NCI-H748 (cell line): ENCODE data around the gene CAB39.
A peak's percentile ranks its signal among the peaks of the same experiment; 100 is the strongest.

Experiments
- DNase-seq: peaks from one replicate; lab custom pipeline; 2025; ENCODE audit not compliant: unreplicated experiment; lab: John Stamatoyannopoulos, UW

The CAB39 gene

DNA sequence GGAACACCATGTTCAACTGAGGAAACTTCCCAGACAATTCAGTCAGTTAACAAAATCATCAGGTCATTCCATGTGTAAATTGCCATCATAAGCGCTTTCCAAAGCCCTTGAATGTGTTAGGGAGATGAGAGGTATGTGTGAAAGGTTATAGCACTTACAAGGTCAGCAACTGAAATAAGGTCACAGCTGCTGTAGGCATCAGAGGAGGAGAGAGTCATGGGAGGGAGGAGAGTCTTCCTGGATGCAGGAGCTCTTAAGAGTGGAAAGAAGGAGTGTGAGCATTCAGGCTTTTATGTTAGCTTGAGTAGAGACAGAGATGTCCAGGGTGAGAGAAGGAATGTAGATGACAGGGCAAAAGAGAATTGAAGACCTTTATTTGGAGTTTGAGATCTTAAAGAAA is 67.0 kb downstream of the CAB39 start:
- DNase-seq = no peak

DNA sequence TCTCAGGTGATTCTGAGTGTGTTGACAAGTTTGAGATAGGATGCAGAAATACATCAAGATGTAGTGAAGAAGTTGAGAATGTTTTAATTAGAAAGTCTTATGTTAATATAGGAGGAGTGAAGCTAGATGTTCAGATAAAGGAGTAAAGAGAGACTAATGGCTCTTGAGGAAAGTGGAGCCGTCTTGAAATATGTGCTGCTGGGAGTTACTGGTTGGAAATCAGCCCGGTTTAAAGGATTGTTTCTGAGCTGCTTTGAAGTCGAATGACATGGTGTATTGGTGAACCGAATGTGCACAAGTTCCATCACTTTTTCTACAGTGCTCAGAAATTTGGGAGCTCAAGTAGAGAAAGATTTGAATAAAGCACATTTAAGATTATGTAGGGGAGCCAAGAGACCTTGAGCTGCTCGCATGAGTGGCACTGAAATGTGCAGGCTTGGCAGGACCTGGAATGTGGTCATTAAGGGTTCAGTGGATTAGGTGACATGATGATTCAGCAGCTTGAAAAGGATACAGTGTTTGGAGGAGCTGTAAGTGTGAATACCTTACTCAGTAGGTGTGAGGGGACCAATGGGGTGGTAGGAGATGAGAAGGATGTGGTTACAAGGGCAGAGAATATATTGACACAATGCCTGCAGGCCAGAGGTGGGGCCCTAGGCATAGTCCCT is 68.6 kb downstream of the CAB39 start:
- no peak for DNase-seq

DNA sequence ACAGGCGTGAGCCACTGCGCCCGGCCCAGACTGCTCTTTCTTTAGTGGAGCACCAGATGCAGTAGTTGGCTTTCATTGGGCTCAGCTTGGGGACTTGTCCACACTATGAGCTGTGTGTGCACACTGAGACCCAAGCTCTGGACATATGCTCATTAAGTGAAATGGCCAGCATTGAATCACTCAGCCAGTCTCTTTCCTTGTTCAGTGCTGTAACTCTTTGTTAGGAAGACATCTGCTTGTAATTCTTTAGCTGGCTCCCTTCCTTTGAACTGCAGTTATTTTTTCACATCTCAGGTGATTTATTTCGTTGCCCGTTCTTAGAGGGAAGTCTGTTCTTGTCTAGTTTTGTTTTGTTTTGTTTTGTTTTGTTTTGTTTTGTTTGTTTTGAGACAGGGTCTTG is 70.5 kb downstream of the CAB39 start:
- no peak for DNase-seq

DNA sequence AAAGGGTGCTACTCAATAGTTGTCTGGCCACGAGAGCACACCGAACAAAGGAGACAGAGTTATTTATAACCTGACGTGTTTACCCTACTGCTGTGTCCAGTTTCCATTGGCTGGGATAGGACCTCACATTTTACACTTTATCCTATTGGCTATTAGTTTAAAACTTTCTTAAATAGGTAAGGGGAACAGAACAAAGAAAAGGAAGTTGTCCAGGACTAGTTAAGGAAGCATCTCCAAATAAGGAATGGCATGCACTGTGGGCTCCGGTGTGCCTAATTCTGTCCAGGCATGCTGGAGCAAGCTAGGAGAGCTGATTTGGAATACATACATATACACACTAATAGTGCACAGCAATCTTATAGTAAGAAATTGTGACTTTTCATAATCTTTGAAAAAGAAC is 72.2 kb downstream of the CAB39 start:
- DNase-seq = no peak

DNA sequence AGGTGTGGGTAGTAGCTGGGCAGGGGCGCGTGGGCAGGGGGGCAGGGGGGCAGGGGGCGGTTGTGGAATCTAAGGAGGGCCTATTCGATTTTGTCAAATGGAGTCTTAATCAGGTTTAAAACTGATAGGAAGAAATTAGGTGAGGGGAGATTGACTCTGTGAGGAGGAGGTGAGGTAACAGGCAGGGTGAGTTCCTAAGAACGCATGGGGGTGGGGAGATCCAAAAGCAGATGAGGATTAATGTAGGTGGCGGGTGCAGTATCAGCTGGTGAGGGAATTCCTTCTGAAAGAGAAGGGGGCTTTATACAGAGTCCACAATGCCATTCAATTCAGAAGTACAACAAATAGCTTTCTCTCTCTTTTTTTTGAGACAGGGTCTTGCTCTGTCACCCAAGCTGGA is 72.7 kb downstream of the CAB39 start:
- no peak for DNase-seq

DNA sequence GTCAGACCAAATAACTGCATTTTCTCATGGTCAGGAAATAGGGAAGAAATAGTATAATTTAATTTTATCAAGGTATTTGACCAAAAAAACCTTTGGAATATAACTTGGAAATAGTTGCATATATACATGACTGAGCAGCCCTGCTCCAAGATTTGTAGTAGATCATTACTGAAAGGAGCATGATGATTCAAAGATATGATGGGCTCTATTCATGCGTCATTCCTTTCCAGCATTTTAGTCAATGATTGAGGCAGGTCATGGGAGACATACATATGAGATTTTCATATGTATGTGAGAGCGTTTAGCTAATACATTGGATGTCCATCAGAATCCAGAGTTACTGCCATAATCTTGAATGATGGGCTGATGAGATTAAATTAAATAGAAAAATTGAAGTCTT is 74.5 kb downstream of the CAB39 start:
- DNase-seq = no peak

DNA sequence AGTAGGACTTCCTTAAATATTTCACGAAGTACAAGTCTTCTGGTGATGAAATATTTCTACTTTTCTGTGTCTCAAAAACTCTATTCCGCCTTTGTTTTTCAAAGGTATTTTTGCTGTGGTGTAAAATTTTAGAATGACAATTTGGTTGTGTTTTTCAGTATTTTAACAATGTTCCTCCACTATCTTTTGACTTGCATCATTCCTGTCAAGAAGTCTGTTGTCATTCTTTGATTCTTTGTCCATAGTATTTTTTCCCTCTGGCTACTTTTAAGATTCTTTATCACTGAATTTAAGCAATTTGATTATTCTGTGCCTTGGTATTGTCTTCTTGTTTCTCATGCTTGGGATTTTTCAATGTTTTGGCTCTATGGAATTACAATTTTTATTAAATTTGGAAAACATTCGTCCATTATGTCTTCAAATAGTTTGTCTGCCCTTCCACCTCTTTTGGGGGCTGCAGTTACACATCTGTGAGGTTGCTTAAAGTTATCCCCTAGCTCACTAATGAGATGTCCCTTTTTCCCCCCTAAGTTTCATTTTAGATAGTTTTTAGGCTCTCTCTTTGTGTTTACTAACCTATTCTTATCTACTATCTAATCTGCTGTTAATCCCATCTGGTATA is 76.0 kb downstream of the CAB39 start:
- no peak for DNase-seq

DNA sequence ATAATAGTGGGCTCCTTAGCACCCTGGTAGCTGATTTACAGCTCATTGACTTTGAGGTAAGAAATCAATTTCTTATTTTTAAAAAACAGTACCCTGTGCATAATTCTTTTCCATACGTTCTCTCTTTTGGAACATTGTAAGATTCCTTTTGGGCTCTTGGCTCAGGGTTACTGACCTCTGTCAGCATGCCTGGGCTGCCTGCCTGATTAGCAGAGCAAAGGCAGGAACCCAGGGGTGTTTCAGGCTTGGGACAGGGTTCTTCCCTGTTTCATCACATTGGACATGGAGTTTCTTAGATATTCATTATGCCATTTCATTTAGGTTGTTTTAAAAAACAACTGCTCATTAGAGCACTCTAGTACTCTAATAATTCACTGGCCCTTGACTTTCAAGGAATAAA is 78.3 kb downstream of the CAB39 start:
- DNase-seq = no peak

DNA sequence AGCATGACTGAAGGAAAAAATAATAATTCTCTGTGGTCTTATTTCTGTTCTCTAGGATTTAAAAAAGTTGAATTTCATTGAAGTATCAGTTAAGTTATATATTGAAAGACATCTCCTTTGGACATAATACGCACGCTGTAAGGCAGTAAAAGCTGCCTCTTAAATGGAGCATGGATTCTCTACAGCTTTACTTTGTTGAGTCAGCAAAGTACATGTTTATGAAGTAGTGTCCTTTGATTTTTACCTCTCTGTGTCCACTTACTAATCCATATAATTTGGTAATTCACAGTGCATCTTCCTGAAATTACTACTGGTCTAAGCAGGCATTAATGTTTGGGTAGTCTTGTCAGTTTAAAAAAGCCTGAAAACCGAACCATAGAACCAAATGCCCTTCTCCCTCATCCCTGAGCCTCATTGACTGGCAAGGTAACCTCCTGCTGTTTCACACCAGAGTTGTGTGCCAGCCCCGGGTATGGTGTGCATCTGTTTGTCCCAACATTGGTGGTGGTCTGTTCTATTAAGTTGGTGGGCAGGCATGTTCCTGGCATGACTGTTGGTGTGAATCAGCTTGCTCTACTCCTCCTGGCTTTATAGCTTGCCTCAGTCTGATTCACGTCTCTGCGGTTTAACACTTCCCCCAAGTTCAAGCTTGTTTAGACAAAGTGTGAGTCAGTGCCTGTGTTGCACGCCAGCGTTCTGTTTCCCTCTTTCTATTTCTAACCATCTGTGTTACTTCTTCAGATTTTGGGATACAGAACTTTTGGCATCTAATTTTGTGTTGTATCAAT is 81.1 kb downstream of the CAB39 start:
- DNase-seq = no peak

DNA sequence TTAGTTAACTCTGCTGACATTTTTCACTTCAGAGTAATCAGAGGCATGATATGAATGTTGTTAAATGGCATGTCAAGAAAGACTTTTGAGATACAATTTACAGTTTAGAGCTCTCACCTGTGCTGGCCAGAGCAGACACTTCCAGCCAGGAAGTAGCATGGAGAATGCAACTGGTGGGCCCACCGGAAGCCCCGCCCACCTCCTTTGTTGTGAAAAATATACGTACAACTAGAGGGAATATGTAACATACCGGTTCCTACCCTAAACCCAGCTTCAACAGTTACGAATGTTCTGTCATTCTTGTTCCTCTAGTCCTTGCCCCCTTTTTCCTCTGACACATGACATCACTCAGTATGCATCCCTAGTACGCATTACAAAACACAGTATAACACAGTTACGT is 81.9 kb downstream of the CAB39 start:
- no peak for DNase-seq

DNA sequence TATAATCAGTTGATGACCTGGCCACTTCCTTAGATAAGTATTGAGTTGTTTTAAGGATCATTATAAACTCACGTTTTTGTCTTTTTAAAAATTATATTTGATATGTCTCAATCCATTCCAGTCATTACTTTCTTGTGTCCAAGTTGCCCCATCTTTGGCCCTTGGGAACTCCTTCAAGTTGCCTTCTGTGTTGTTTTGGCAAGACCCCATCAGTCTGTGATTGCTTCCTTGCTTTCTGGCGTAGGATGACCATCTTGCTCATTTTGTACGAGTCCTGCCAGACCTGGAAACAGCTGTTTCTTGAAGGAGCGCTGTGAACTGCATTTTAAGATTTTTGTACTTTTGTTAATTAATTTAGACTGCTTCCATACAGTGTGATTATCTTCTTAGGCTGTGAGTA is 83.2 kb downstream of the CAB39 start:
- no peak for DNase-seq

DNA sequence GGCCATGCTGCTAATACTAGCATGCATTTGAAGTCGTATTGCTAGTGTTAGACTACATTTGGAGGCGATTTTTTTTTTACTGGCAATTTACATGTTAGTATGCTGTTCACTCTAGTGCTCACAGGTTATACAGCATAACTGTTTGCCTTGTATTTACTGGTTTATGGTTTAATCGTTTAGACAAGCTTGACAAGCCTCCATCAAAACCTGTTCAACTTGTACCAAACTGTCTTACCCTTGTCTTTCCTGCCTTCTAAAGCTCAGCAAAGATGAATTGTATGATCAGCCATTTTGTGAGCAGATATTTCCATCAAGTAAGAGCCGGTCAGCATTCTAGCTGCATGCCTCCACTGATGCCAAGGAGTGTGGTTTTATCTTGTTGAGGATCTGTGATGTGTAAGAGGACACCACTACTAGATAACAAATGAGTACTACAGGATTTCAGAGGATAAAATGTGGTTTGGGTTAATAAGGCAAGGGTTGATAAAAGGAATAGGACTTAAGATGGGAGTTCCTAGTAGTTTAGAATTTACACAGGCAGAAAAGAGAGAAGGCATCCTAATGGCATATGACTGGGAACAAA is 83.7 kb downstream of the CAB39 start:
- DNase-seq = no peak

DNA sequence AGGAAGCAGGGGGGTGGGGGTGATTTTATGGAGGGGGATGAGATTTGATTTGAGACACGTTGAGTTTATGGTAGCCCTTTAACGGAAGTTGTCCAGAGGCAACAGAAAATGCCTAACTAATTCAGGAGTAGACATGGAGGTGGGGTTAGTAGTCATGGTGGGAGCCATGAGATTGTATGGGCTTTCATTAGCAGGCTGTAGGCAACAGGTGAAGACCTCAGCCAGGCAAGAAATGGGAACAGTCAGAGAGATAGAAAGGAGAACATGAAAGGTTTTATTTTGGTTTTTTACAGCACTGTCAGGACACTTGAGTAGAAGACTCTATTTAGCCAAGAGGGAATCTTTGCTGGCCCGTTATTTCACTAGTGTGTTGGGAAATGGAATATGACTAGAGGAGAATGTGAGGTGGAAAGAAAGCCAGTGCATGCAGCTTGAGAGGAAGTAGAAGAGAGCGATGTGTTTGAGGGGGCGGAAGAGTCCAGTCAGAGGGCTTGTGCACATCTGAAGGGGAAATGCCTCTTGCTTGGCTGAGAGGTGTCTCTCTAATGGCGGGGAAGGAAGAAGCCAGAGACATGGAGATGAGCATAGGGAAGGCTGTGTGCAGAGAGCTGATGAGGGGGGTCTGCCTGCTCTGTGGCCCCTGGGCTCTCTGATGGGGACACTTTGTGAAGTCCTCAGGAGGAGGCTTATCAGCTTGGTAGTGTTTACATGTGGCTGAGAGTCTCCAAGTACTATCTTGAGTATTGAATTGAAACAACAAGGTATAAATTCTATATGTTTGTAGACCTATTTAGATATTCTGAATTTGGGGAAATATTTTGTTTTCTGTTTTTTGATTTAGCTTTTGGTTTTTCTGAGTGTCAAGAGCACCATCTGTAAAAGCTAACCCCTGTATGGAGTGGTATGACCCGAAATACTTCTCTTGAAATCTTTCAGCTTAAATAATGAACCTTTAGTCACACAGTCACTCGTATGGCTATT is 85.2 kb downstream of the CAB39 start:
- DNase-seq = no peak

DNA sequence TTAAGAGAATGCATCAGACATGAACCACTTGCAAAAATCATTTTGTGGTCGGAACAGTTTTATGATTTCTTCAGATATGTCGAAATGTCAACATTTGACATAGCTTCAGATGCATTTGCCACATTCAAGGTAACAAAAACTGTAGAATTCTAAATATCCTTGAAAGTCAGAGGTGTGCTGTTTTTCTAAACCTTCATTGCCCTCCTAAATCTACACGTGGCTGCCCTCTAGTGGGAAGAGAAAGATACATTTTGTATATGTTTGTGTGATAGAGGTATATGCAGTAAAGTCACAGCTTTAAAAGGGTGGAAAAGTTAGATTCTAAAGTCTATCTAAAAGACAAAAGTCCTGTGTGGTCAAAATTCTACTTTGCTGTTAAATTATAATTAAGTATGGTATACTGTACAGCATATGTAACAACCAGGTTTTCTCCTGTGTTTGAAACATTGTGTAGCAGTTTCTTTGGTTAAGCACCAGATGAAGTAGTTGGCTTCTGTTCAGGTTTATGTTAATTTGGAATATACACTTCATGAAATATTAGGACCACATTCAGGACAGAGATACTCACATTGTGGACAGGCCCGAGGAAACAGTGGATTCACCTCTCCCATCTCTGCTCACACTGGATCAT is 86.2 kb downstream of the CAB39 start:
- peak; percentile 44 for DNase-seq

DNA sequence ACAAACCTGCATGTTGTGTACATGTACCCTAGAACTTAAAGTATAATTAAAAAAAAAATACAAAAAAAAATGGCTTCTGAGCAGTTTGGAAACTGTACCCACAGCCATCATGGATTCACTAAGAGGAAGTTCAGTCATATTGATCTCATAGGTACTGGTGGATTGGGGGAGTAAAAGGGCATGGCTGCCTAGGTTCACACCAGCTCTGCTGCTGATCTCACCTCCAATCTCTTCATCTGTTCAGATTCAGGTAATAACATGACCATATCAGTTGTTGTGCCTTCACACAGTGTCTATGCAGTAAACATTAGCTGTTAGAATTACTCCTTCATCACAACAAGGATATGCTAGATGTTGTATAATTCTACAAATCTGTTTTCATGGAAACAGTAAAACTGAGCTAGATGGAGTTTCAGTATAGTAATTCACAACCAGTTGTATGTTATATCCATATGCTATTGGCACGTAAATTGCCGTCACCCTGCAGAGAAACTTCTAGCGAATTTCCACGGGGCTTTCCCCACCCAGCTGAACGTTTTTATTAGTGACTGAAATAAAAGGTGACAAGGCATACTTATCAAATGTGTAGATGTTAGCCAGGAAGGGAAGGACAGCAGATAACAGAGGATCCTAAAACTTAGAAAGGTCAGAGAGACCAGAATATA is 92.8 kb downstream of the CAB39 start:
- DNase-seq = no peak

DNA sequence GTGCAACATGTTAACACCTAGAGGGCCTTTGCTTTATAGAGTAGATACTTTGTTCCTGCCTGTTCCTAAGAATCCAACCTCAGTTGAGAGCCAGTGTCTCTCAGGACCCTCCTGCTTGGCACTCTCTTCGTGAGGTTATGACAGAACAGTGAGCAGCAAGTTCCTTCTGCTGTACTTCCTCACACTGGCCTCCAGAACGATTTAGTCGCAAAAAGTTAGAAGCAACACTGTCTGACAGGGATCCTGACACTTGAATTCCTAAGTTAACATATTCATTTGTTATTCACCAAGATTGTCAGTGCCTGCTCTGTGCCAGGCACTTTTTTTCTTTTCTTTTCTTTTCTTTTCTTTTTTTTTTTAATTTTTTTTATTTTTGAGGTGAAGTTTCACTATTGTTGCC is 95.1 kb downstream of the CAB39 start:
- no peak for DNase-seq

DNA sequence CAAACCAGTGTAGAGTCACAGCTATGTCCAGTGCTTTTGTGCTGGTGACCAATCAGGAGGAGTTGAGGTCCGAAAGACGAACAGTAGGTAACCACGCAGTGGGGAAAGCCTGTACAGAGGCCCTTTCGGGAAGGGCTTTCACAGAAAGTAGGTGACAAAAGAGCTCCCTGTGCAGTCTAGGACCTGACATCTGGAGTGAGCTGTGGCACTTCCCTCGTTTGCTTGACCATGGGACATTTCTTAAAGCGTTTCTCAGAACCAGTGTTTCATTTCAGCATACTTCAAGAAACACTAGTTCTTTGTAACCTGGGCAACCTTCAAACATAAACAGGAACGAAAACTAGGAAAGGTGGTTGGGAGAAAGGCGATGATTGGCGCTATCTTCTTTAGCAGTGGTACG is 96.4 kb downstream of the CAB39 start:
- no peak for DNase-seq

DNA sequence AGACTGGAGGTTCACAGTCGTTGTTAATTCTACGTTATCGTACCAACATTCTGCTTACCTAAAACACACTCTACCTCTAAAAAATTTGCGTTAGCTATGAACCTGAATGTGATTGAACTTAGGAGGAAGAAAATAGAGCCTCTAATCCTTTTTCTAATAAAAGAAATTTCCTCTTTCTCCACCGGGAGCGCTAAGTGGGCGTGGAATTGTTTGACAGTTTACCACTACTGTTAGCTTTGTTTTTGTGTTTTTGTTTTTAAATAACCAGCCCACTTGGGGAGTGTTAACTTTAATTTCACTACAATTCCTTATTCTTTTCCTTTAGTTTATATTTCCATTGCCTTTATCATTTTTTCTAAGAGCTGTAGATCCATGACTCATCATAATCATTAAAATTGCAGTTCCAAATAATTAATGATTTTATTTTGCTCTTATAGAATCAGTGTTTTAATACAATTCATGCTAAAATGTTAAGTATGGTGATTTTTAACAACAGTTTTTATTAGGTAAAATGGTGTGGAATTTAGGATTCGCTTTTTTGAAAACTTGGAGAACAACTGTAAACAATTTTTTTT is 97.1 kb downstream of the CAB39 start:
- no peak for DNase-seq

DNA sequence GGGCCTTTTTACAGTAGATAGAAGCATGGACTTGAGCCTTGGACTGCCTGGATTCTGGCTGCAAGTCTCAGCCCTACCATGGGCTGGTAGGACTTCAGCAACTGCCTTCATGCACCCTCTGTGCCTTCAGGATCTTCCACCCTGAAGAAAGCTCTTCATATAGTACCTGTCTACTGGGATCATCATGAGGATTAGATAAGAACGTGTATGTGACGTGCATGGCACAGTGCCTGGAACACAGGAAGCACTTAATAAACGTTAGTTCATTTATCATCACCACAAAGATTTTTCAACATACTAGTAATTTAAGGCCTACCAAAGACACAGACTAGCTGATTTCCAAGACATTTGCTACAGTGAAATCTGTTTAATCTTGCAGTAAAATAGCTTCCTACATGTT is 98.9 kb downstream of the CAB39 start:
- DNase-seq = no peak

DNA sequence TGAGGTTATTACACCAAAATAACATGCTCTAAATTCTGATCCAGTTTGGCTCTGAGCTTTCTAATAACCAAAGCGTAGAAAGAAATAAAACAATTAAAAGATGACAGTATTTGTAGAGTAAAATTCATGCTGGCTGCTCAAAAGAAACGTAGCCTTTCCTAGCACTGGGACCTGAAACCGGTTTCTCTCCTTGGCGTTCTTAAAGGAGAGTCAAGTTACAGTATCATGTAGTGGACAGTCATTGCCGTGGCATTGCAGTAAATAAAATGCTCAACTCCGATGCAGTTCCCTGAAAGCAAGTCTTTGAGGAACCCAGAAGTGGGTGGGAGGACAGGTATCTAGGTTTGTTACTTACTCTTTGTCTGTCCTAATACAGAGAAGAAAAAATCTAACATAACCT is 99.4 kb downstream of the CAB39 start:
- DNase-seq = no peak
